Measurements from ENCODE around the gene IZUMO2.

DNA sequence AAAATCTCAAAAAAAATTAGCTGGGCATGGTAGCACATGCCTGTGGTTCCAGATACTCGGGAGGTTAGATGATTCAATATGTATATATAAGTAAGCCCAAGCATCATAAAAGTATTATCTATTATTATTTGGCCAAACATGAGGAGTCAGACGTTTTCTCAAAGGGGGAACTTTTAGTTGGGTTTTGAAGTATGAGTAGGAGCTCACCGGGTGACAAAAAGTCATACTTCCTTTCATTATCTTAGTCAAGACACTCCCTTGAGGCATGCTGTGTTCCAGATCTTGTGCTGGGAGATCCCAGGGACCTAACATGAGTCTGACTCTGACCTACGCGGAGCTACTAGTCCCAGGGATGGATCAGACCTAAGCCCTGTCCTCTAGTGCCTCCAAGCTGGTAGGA is 32.1 kb upstream of the IZUMO2 start:
- TF ChIP-seq, protein P1, sequence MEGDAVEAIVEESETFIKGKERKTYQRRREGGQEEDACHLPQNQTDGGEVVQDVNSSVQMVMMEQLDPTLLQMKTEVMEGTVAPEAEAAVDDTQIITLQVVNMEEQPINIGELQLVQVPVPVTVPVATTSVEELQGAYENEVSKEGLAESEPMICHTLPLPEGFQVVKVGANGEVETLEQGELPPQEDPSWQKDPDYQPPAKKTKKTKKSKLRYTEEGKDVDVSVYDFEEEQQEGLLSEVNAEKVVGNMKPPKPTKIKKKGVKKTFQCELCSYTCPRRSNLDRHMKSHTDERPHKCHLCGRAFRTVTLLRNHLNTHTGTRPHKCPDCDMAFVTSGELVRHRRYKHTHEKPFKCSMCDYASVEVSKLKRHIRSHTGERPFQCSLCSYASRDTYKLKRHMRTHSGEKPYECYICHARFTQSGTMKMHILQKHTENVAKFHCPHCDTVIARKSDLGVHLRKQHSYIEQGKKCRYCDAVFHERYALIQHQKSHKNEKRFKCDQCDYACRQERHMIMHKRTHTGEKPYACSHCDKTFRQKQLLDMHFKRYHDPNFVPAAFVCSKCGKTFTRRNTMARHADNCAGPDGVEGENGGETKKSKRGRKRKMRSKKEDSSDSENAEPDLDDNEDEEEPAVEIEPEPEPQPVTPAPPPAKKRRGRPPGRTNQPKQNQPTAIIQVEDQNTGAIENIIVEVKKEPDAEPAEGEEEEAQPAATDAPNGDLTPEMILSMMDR (optimal IDR thresholded peaks at IDR 0.05 in 1 of 3, IDR thresholded peaks at IDR 0.05 in 1 of 3, conservative IDR thresholded peaks at IDR 0.05 in 1 of 3; ENCODE audit: extremely low read depth in 1 of 3, insufficient read depth in 2 of 3, low read length in 3 of 3) = no peak
- TF ChIP-seq EZH2 (IDR thresholded peaks at IDR 0.05; ENCODE audit: low read length) = no peak

All from keratinocyte (primary cell).